Stomach (tissue), 4 donors: ENCODE results near the gene NAT10.

Source experiments
- EP300 ChIP-seq: sonication (generic); formaldehyde crosslinking; IDR thresholded peaks from one replicate; pipeline ENCODE4 v1.6.1; 2017; ENCODE audit warnings: antibody characterized with exemption
- POLR2A ChIP-seq, 4 donors: fragments of 450-650 bp; IDR thresholded peaks; one replicate each; pipeline ENCODE4 v1.6.1; 2016; ENCODE audit warnings: antibody characterized with exemption in 4 of 4, control low read depth in 2 of 4, mild to moderate bottlenecking in 1 of 4, moderate library complexity in 1 of 4
- POLR2AphosphoS5 ChIP-seq, 3 donors: sonication (generic); formaldehyde crosslinking; IDR thresholded peaks; one replicate each; pipeline ENCODE4 v1.6.1; 2016; ENCODE audit warnings: antibody characterized with exemption in 3 of 3
- TF ChIP-seq, protein P1 (sequence below), 7 experiments: fragments of 450-650 bp in 4 of 7; fragments of 200-600 bp in 3 of 7; sonication (generic) in 3 of 7; IDR thresholded peaks; one replicate each; pipeline ENCODE4 v1.5.1; 2016 to 2019; ENCODE audit warnings: antibody characterized with exemption in 7 of 7, control low read depth in 2 of 7, mild to moderate bottlenecking in 1 of 7

DNA sequence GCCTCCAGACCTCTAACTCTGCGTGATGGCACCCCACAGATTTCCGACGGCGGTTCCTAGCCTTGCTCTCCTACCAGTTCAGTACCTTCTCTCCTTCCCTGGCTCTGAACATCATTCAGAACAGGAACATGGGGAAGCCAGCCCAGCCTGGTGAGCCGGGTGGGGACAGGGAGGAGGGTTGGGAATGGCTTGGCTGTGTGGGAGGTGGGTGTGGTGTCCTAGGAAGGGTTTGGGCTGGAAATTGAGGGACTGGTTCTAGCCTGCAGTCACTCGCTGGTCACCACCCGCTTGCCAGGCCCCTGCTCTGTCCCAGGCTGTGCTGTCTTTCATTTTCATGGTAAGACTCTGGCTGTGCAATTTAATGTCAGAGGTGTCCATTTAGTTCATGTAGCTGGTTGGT lies 33.9 kb downstream of the NAT10 start:
- TF ChIP-seq, protein P1, sequence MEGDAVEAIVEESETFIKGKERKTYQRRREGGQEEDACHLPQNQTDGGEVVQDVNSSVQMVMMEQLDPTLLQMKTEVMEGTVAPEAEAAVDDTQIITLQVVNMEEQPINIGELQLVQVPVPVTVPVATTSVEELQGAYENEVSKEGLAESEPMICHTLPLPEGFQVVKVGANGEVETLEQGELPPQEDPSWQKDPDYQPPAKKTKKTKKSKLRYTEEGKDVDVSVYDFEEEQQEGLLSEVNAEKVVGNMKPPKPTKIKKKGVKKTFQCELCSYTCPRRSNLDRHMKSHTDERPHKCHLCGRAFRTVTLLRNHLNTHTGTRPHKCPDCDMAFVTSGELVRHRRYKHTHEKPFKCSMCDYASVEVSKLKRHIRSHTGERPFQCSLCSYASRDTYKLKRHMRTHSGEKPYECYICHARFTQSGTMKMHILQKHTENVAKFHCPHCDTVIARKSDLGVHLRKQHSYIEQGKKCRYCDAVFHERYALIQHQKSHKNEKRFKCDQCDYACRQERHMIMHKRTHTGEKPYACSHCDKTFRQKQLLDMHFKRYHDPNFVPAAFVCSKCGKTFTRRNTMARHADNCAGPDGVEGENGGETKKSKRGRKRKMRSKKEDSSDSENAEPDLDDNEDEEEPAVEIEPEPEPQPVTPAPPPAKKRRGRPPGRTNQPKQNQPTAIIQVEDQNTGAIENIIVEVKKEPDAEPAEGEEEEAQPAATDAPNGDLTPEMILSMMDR (IDR thresholded peaks at IDR 0.05) = no peak
- no peak for TF ChIP-seq POLR2AphosphoS5 (IDR thresholded peaks at IDR 0.05)
- TF ChIP-seq POLR2A (IDR thresholded peaks at IDR 0.05) = no peak
- TF ChIP-seq EP300 = no peak
